Activated gamma-delta T cell treated with anti-CD3 and anti-CD28 coated beads, Interleukin-2, amount 50 U/mL, for 16 hours (primary cell): ENCODE measurements around the gene C17orf67.
"Not testable (repeated sequence)": the region's sequence is repeated elsewhere in the genome, so short reads cannot be mapped to it uniquely, and the experiment has no call there.

Experiments used
- DNase-seq: peaks from one replicate; pipeline ENCODE4 v3.0.0-alpha.2; 2020; ENCODE audit warnings: low read depth

C17orf67 gene

GRCh38 chr17:56773124-56773523 is 60.6 kb downstream of the C17orf67 start:
- no peak for DNase-seq

GRCh38 chr17:56772442-56772841 is 61.3 kb downstream of the C17orf67 start:
- DNase-seq, result no peak

GRCh38 chr17:56771975-56772374 is 61.7 kb downstream of the C17orf67 start:
- no peak for DNase-seq

- DNase-seq, result no peak
Observed at GRCh38 chr17:56771563-56771962, 62.2 kb downstream of the C17orf67 start.

GRCh38 chr17:56770427-56770826 is 63.3 kb downstream of the C17orf67 start:
- DNase-seq, result no peak

- no peak for DNase-seq
Observed at GRCh38 chr17:56765449-56765848, 68.3 kb downstream of the C17orf67 start.

- DNase-seq, result no peak
Observed at GRCh38 chr17:56762988-56763387, 70.7 kb downstream of the C17orf67 start.

GRCh38 chr17:56762144-56762543 is 71.6 kb downstream of the C17orf67 start:
- DNase-seq, result no peak

- DNase-seq, result no peak
Observed at GRCh38 chr17:56761387-56761786, 72.3 kb downstream of the C17orf67 start.

- DNase-seq, result not testable (repeated sequence)
Observed at GRCh38 chr17:56757611-56758010, 76.1 kb downstream of the C17orf67 start.

GRCh38 chr17:56756536-56756935 is 77.2 kb downstream of the C17orf67 start:
- no peak for DNase-seq

GRCh38 chr17:56755310-56755709 is 78.4 kb downstream of the C17orf67 start:
- no peak for DNase-seq

GRCh38 chr17:56754523-56755208 is 79.1 kb downstream of the C17orf67 start:
- no peak for DNase-seq

GRCh38 chr17:56752263-56752836 is 81.4 kb downstream of the C17orf67 start:
- DNase-seq, result no peak

- no peak for DNase-seq
Observed at GRCh38 chr17:56751145-56751738, 82.5 kb downstream of the C17orf67 start.

- DNase-seq, result no peak
Observed at GRCh38 chr17:56744721-56745120, 89.0 kb downstream of the C17orf67 start.

GRCh38 chr17:56742601-56743000 is 91.1 kb downstream of the C17orf67 start:
- DNase-seq, result no peak
